Kidney epithelial cell (primary cell): ENCODE results near the gene ATP13A4. TPM values are rescaled to one million over a fixed set of nuclear protein-coding genes. Genes with fewer than 3 reads are reported as not detected.

Experiments
- DNase-seq: peaks from one replicate; pipeline ENCODE4 v3.0.0-alpha.2; 2010; ENCODE audit warnings: low read depth
- H3K27me3 ChIP-seq: 2 replicates; pipeline ENCODE4 v1.6.0; 2011; ENCODE audit warnings: low read length; ENCODE audit not compliant: control insufficient read depth, insufficient read depth
- H3K36me3 ChIP-seq: 2 replicates; pipeline ENCODE4 v1.5.1; 2011; ENCODE audit warnings: low read length; ENCODE audit not compliant: control insufficient read depth, insufficient read depth
- H3K4me3 ChIP-seq: 2 replicates; pipeline ENCODE4 v1.5.1; 2011; ENCODE audit warnings: low read depth, mild to moderate bottlenecking, control low read depth, low read length
- CTCF ChIP-seq: IDR thresholded peaks from 2 replicates; pipeline ENCODE4 v1.5.1; 2011; ENCODE audit warnings: mild to moderate bottlenecking, moderate library complexity, low read length, control low read depth, inconsistent platforms; ENCODE audit not compliant: insufficient read depth, poor library complexity, severe bottlenecking
- total RNA-seq: library from RNA; depleted of rRNA; stranded (reverse); fragments of >200 nt; gene quantifications from 2 replicates; pipeline ENCODE4 v1.2.3, GENCODE V29; 2015

ATP13A4 gene
- total RNA-seq, 1 donor from 2014 or later, result 0.42 TPM

GRCh38 chr3:193593668-193594030, 39.0 kb upstream of the ATP13A4 start:
- Histone ChIP-seq H3K27me3 (no peaks in the 10 kb centered on the region), H3K4me3 (peak overlapping the region; percentile 71), H3K36me3 (no peaks in the 10 kb centered on the region)
- TF ChIP-seq CTCF, result no peak
- no peak for DNase-seq

- peak within 1 kb of the TSS; percentile 71 for H3K4me3 ChIP-seq
- peak; percentile 95 for DNase-seq
- no peaks in the 10 kb centered on the region for H3K36me3 ChIP-seq
These were observed 38.4 kb upstream of the ATP13A4 start, which contains the start of gene OPA1 for GRCh38 chr3:193592841-193593667. TSS of gene OPA1 (plus strand) at chr3:193593208. CDS start at chr3:193593378, 170 bp downstream.

GRCh38 chr3:193590088-193590856, 35.6 kb upstream of the ATP13A4 start:
- H3K36me3 ChIP-seq, result no peaks in the 10 kb centered on the region
- DNase-seq, result peak; percentile 75
- no peaks in the 10 kb centered on the region for H3K27me3 ChIP-seq
- TF ChIP-seq CTCF, result no peak
- H3K4me3 ChIP-seq, result no peak overlapping the region

More at GRCh38 chr3:193592841-193593667, 38.4 kb upstream of the ATP13A4 start, which contains the start of gene OPA1:
- no peak for TF ChIP-seq CTCF
- H3K27me3 ChIP-seq, result no peaks in the 10 kb centered on the region

GRCh38 chr3:193589616-193590015, 34.9 kb upstream of the ATP13A4 start:
- TF ChIP-seq CTCF, result no peak

GRCh38 chr3:193589129-193589528, 34.4 kb upstream of the ATP13A4 start:
- H3K27me3 ChIP-seq, result no peaks in the 10 kb centered on the region
- no peak overlapping the region for H3K4me3 ChIP-seq
- no peak for TF ChIP-seq CTCF
- DNase-seq, result no peak
- H3K36me3 ChIP-seq, result no peaks in the 10 kb centered on the region

More at GRCh38 chr3:193589616-193590015, 34.9 kb upstream of the ATP13A4 start:
- Histone ChIP-seq H3K4me3 (no peak overlapping the region), H3K36me3 (no peaks in the 10 kb centered on the region), H3K27me3 (no peaks in the 10 kb centered on the region)
- no peak for DNase-seq
